ENCODE results near the gene GRN.
"Not testable (repeated sequence)": the region's sequence is repeated elsewhere in the genome, so short reads cannot be mapped to it uniquely, and the experiment has no call there.

GRCh38 chr17:44329516-44329915, 15.6 kb upstream of the GRN start:
- TF ChIP-seq CTBP1 (IDR thresholded peaks at IDR 0.05; ENCODE audit: borderline replicate concordance); FOXK2 (IDR thresholded peaks at IDR 0.05); ARNT (IDR thresholded peaks at IDR 0.05); SP1 (IDR thresholded peaks at IDR 0.05); BHLHE40 (IDR thresholded peaks at IDR 0.05; ENCODE audit: borderline replicate concordance); FOXA1 (IDR thresholded peaks at IDR 0.05); SUZ12 (IDR thresholded peaks at IDR 0.05); ELF4 (IDR thresholded peaks at IDR 0.05); NFRKB (IDR thresholded peaks at IDR 0.05); ZNF384 (IDR thresholded peaks at IDR 0.05); L3MBTL2 (conservative IDR thresholded peaks at IDR 0.05): not testable (repeated sequence)

Measured in HEK293T (cell line).